Stimulated activated effector memory CD8-positive, alpha-beta T cell treated with anti-CD3 and anti-CD28 coated beads, Interleukin-12 subunit alpha, Interleukin-12 subunit beta, amount 100 ng/mL, for 72 hours (primary cell): ENCODE results near the gene LMF1.
A peak's percentile ranks its signal among the peaks of the same experiment; 100 is the strongest.
"Not testable (repeated sequence)": the region's sequence is repeated elsewhere in the genome, so short reads cannot be mapped to it uniquely, and the experiment has no call there.

Experiments used
- ATAC-seq: fragments of 150-1000 bp; cut with Tn5 transposase; 2 replicates; pipeline ENCODE4 v1.10.0; 2021
- DNase-seq, 2 donors: peaks; one replicate each; pipeline ENCODE4 v3.0.0; 2021 to 2022; ENCODE audit warnings: low spot score in 2 of 2
- H3K27ac Mint-ChIP-seq: one replicate; pipeline ENCODE4 v1.8.0; 2022; ENCODE audit warnings: mild to moderate bottlenecking, mixed read lengths
- H3K36me3 Mint-ChIP-seq: one replicate; pipeline ENCODE4 v1.8.0; 2022; ENCODE audit warnings: mild to moderate bottlenecking, mixed read lengths
- H3K4me1 Mint-ChIP-seq: one replicate; pipeline ENCODE4 v1.8.0; 2022; ENCODE audit warnings: mixed read lengths
- H3K4me3 Mint-ChIP-seq: one replicate; pipeline ENCODE4 v1.8.0; 2022; ENCODE audit warnings: mild to moderate bottlenecking, mixed read lengths
- H3K9me3 Mint-ChIP-seq: one replicate; pipeline ENCODE4 v1.8.0; 2022; ENCODE audit warnings: mixed read lengths

The LMF1 gene

GRCh38 chr16:870856-871561, 99.8 kb downstream of the LMF1 start:
- ATAC-seq (no peak), DNase-seq (no peak)
- no peak overlapping the region for H3K27ac Mint-ChIP-seq
- no peaks in the 10 kb centered on the region for H3K36me3 Mint-ChIP-seq
- no peaks in the 10 kb centered on the region for H3K4me1 Mint-ChIP-seq
- no peak overlapping the region for H3K4me3 Mint-ChIP-seq
- H3K9me3 Mint-ChIP-seq: no peaks in the 10 kb centered on the region

- ATAC-seq: no peak
- no peaks in the 10 kb centered on the region for H3K4me1 Mint-ChIP-seq
These were observed 100.8 kb downstream of the LMF1 start for GRCh38 chr16:869823-870641.

GRCh38 chr16:868846-869822, 101.7 kb downstream of the LMF1 start:
- Mint-ChIP-seq H3K27ac (no peak overlapping the region), H3K4me1 (no peaks in the 10 kb centered on the region), H3K4me3 (no peak overlapping the region), H3K36me3 (no peaks in the 10 kb centered on the region), H3K9me3 (no peaks in the 10 kb centered on the region)
- ATAC-seq (no peak), DNase-seq (no peak)

More at GRCh38 chr16:869823-870641, 100.8 kb downstream of the LMF1 start:
- DNase-seq: no peak
- no peaks in the 10 kb centered on the region for H3K9me3 Mint-ChIP-seq
- H3K36me3 Mint-ChIP-seq: no peaks in the 10 kb centered on the region
- H3K27ac Mint-ChIP-seq: no peak overlapping the region
- no peak overlapping the region for H3K4me3 Mint-ChIP-seq

GRCh38 chr16:868386-868755, 102.4 kb downstream of the LMF1 start:
- no peak overlapping the region for H3K27ac Mint-ChIP-seq
- no peaks in the 10 kb centered on the region for H3K9me3 Mint-ChIP-seq
- H3K36me3 Mint-ChIP-seq: no peaks in the 10 kb centered on the region
- H3K4me1 Mint-ChIP-seq: no peaks in the 10 kb centered on the region
- ATAC-seq (no peak), DNase-seq (no peak)
- H3K4me3 Mint-ChIP-seq: no peak overlapping the region

GRCh38 chr16:867421-868385, 103.1 kb downstream of the LMF1 start:
- H3K9me3 Mint-ChIP-seq: no peaks in the 10 kb centered on the region
- H3K36me3 Mint-ChIP-seq: no peaks in the 10 kb centered on the region
- ATAC-seq (no peak), DNase-seq (no peak)
- no peak overlapping the region for H3K27ac Mint-ChIP-seq
- H3K4me1 Mint-ChIP-seq: no peaks in the 10 kb centered on the region
- H3K4me3 Mint-ChIP-seq: no peak overlapping the region

GRCh38 chr16:866252-866896, 104.4 kb downstream of the LMF1 start:
- H3K4me3 Mint-ChIP-seq: no peak overlapping the region
- H3K4me1 Mint-ChIP-seq: no peaks in the 10 kb centered on the region
- ATAC-seq (no peak), DNase-seq (no peak)
- H3K9me3 Mint-ChIP-seq: peaks cover 3% of the 10 kb centered on the region
- no peaks in the 10 kb centered on the region for H3K36me3 Mint-ChIP-seq
- H3K27ac Mint-ChIP-seq: no peak overlapping the region

- Mint-ChIP-seq H3K4me3 (no peak overlapping the region), H3K9me3 (peaks cover 3% of the 10 kb centered on the region), H3K27ac (no peak overlapping the region), H3K4me1 (no peaks in the 10 kb centered on the region), H3K36me3 (peaks cover under 1% of the 10 kb centered on the region)
- ATAC-seq (no peak), DNase-seq (no peak)
These were observed 105.8 kb downstream of the LMF1 start for GRCh38 chr16:865026-865425.

GRCh38 chr16:861446-861845, 109.3 kb downstream of the LMF1 start:
- DNase-seq (no peak), ATAC-seq (no peak)
- H3K27ac Mint-ChIP-seq: peak overlapping the region; percentile 48
- H3K4me3 Mint-ChIP-seq: no peak overlapping the region
- H3K4me1 Mint-ChIP-seq: no peaks in the 10 kb centered on the region
- peaks cover 3% of the 10 kb centered on the region for H3K9me3 Mint-ChIP-seq
- peaks cover 6% of the 10 kb centered on the region for H3K36me3 Mint-ChIP-seq

GRCh38 chr16:860891-861290, 109.9 kb downstream of the LMF1 start:
- DNase-seq (no peak), ATAC-seq (no peak)
- Mint-ChIP-seq H3K4me3 (no peak overlapping the region), H3K27ac (no peak overlapping the region), H3K36me3 (peaks cover 6% of the 10 kb centered on the region), H3K4me1 (no peaks in the 10 kb centered on the region), H3K9me3 (peaks cover 3% of the 10 kb centered on the region)

GRCh38 chr16:858971-859370, 111.8 kb downstream of the LMF1 start:
- ATAC-seq, H3K4me3 Mint-ChIP-seq, H3K4me1 Mint-ChIP-seq, H3K36me3 Mint-ChIP-seq, H3K27ac Mint-ChIP-seq, H3K9me3 Mint-ChIP-seq, DNase-seq: not testable (repeated sequence)

GRCh38 chr16:858441-858840, 112.3 kb downstream of the LMF1 start:
- ATAC-seq, H3K27ac Mint-ChIP-seq: not testable (repeated sequence)

GRCh38 chr16:856811-857210, 114.0 kb downstream of the LMF1 start:
- DNase-seq (no peak), ATAC-seq (no peak)
- no peak overlapping the region for H3K4me3 Mint-ChIP-seq
- peaks cover 2% of the 10 kb centered on the region for H3K9me3 Mint-ChIP-seq
- peak overlapping the region; percentile 34 for H3K27ac Mint-ChIP-seq
- H3K36me3 Mint-ChIP-seq: peaks cover 6% of the 10 kb centered on the region
- H3K4me1 Mint-ChIP-seq: no peaks in the 10 kb centered on the region

More at GRCh38 chr16:858441-858840, 112.3 kb downstream of the LMF1 start:
- H3K4me1 Mint-ChIP-seq, DNase-seq, H3K9me3 Mint-ChIP-seq, H3K4me3 Mint-ChIP-seq, H3K36me3 Mint-ChIP-seq: not testable (repeated sequence)

GRCh38 chr16:856101-856500, 114.7 kb downstream of the LMF1 start:
- no peak overlapping the region for H3K4me3 Mint-ChIP-seq
- no peaks in the 10 kb centered on the region for H3K4me1 Mint-ChIP-seq
- H3K27ac Mint-ChIP-seq: peak overlapping the region; percentile 40

GRCh38 chr16:855471-855870, 115.3 kb downstream of the LMF1 start:
- Mint-ChIP-seq H3K27ac (peak overlapping the region; percentile 40), H3K36me3 (peaks cover 6% of the 10 kb centered on the region), H3K9me3 (no peaks in the 10 kb centered on the region), H3K4me3 (no peak overlapping the region), H3K4me1 (no peaks in the 10 kb centered on the region)
- ATAC-seq (no peak), DNase-seq (no peak)

More at GRCh38 chr16:856101-856500, 114.7 kb downstream of the LMF1 start:
- Mint-ChIP-seq H3K36me3 (peaks cover 6% of the 10 kb centered on the region), H3K9me3 (no peaks in the 10 kb centered on the region)
- DNase-seq (no peak), ATAC-seq (no peak)
